Measurements from ENCODE around the gene ADAM12. TPM values are rescaled to one million over a fixed set of nuclear protein-coding genes. Genes with fewer than 3 reads are reported as not detected.

ADAM12 gene
- total RNA-seq, 1 donor from 2014 or later: 0.35 TPM

DNA sequence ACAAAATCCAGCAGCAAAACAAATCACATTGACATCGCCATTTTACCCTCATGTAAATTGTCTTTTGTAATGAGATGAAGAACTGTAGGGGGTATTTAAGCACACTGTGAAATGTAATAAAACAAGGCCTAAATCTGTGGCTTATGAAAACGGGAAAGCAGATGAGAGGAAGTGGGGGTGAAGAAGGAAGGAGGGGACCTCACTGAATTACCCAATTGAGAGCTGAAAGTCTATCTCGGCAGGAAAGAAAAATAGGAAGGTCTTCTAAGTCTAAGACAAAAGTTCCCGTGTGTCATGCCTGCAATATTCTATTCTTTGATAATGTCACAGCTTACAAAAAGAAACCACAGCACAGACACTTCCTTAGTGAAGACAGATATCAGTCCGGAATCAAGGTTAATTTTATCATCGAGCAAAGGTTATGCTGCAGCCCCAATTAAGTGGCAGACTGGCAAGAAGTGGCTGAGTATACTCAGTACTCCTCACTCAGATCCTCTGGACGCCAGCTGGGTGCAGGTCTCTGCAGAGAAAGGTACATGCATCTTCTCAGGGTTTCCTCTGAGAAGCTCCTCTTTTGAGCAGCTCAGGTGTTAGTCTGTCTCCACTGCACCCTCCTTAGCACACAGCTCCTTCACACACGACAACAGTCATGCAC is 252.2 kb downstream of the ADAM12 start:
- intact Hi-C loops (cut with micrococcal nuclease): no loop called here
- ATAC-seq (no peak), DNase-seq (no peak)

DNA sequence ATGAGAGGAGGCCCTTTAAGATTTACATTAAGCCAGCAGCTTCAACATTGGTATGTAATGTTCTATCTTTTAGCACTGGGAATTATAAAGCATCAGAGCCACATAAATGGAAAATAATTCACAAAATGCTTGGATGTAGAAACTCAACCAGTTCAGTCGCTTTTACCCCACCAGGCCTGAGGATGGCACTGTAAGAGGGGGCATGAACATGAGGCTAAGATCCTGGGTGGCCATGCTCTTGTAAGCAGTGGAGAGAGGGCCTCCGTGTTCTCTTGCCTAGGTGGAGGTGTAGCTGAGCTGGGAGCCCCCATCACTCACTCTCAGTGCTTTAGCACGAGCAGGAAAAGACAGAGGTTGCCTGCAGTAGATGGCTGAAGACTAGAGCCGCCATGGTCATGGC is 253.1 kb downstream of the ADAM12 start:
- DNase-seq: no peak
- no peak for ATAC-seq
- intact Hi-C loops (cut with micrococcal nuclease): no loop called here

DNA sequence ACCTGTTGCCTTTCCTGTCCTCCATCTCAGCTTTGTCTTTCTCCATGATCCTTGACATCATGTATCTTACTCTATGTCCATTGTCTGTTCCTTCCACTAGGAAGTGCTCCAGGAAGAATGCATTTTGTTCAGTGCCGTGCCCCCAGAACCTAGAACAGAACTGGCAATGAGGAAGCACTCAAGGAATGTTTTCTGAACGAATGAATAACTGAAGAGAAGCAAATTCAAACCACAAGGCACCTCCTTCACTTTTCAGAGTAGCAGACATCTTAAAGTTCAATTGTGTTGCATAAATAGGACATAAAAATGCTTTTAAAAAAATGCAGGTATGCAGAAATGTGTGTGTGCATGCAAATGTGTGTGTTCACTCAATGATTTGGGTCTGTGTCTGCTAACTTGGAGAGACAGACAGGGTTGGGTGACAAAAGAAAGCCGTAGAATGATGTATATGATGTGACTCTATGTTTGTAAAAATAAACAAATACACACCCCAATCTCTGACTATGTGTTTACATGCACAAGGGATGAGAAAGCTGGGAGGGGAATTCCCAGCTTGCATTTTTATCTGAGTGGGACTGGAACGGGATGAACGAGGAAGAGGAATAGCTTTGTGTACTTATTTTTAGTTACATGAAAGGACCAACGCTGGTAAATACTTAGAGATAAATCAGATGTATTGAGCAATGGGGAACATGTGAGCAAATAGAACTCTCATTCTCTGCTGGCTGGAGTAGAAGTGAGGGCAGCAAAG is 254.2 kb downstream of the ADAM12 start:
- intact Hi-C loops (cut with micrococcal nuclease): no loop called here
- no peak for DNase-seq
- peak; percentile 14 for ATAC-seq

DNA sequence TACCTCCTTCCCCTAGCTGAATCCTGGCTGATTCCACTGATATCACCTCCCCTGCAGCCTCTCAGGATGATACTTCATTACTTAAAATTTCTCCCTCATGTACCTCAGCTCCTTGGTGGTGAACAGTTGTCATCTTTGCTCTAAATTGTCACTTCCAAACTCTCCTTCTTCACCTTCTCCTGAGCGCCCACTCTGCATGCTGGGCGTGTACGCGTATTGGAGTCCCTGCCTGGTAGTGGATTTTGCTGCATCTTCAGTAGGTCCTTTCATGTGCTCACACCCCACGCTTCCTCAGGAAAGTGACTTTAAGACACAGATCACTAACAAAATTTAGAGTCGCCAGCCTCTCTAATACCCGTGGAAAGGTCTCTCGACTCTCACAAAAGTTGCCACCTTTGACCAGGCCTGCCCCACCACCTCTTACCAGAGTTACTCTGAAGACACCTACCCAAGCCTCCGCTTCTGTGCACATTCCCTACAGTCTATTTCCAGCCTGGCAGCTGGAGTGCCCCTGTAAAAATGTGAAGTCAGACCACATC is 255.1 kb downstream of the ADAM12 start:
- intact Hi-C loops (cut with micrococcal nuclease): no loop called here
- ATAC-seq (no peak), DNase-seq (no peak)

DNA sequence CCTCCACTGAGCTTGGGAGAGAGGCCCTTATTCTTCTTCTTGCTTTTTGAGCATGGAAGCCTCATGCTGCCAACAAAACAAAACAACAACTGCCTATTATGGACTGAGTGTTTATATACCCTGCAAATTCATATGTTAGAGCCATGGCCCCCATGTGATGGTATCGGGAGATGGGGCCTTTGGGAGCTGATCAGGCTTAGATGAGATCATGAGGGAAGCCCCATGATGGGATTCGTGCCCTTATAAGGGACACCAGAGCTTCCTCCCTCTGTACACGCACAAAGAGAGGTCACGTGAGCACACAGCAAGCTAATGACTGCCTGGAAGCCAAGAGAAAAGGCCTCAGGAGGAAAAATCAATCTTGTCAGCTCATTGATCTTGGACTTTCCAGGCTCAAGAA is 256.9 kb downstream of the ADAM12 start:
- ATAC-seq (no peak), DNase-seq (no peak)
- intact Hi-C loops (cut with micrococcal nuclease): no loop called here

DNA sequence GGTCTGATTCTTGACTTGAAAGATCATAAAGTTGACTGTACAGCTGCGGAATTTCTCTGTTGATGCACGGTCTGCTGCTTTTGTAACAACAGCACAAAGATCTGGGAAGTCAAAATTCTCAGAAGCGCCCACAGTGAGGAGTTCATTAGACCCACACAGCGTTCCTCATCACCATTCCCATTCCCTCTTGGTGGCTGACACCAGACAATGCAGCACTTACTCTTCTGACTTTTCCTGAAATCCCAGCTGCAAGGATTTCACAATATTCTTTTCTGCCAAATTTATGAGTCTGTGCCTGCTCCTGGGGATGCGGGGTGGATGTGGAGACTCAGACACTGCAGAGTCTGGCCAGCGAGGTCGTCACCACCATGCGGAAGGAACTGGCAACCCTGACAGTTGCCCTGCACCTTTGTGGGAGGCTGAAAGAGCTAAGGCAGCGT is 258.0 kb downstream of the ADAM12 start:
- intact Hi-C loops (cut with micrococcal nuclease): no loop called here
- ATAC-seq (peak; percentile 92), DNase-seq (peak; percentile 74)

DNA sequence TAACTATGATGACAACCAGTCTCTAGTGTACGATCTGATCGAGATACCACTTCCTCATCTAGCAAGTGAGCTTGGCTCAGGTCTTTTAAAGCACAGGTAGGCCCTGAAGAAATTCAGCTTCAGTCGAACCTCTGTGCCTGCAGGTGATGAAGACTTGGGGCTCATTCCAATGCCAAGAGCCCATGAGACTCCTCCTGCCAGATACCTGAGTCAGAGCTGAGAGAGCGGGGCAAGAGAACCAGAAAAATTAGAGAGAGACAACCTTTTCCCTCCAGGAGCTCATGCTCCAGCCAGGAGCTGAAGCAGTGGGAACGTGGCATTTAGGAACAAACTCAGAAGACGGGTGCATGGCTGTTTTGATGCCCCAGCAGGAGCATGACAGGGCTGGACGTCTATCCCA is 259.3 kb downstream of the ADAM12 start:
- intact Hi-C loops (cut with micrococcal nuclease): no loop called here
- ATAC-seq (no peak), DNase-seq (no peak)

DNA sequence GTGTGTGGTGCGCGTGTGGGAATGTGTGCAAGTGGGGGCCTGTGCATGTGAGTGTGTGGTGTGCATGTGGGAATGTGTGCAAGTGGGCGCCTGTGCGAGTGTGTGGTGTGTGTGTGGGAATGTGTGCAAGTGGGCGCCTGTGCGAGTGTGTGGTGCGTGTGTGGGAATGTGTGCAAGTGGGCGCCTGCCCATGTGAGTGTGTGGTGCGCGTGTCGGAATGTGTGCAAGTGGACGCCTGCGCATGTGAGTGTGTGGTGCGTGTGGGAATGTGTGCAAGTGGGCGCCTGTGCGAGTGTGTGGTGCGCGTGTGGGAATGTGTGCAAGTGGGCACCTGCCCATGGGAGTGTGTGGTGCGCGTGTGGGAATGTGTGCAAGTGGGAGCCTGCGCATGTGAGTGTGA is 259.7 kb downstream of the ADAM12 start:
- DNase-seq (no peak), ATAC-seq (no peak)
- intact Hi-C loops (cut with micrococcal nuclease): no loop called here

DNA sequence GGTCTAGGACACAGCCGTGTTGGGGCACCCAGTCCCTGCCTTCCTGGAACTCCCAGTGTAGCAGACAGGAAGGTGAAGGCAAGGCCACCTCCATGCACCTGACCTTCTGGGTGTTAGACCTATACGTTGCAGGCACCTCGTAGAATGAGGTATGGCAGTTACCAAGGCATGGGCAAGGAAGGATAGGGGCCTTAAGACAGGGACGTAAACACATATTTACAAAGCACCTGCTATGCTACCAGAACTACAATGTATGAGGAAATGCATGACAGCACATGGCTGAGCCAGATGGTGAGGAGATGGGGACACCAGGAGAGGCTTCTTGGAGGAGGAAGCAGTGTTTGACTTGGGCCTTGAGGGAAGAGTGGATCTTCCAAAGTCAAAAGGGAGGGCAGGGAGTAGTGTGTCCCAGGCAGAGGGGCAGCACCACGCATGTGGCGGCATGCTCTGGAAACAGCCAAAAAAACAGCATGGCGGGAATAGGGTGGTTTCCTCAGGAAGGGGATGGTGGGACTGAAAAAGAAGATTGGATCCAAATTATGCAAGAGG is 260.7 kb downstream of the ADAM12 start:
- intact Hi-C loops (cut with micrococcal nuclease): no loop called here
- DNase-seq: no peak
- no peak for ATAC-seq

DNA sequence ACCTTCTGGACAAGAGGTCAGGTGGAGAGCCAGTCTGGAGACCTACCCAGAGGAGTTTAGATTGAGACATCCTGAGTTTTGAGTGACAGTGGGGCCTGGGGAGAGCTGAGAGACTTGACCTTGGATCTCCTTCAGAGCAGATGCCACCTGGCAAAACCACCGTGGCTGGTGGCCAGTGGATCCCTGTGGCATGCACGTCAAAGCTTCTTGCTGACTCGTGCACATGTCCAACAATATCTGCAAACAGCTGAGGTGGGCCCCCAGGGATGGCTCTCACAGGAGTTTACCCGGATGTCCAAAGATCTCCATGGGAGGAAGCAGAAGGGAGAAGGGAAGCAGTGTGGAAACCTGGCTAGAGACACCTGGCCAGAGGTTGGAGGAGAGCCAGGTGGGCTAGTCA is 261.4 kb downstream of the ADAM12 start:
- DNase-seq (no peak), ATAC-seq (no peak)
- intact Hi-C loops (cut with micrococcal nuclease): no loop called here

DNA sequence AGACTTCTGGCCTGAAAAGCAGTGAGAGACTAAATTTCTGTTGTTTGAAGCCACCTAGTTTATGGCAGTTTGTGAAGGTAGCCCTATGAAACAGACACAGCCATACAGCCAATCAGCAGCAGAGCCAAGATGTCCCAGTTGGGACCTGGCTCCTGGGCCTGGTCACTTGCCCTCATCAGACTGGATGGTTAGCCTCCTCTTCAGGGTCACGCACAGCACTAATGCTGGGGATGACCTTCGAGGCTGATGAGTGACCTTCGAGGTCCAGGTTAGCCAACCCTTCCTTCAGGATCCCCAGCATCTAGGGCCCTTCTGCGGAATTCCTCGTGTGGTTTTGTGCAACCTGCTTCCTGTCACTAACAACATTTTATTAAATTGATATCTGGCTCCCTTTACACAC is 262.3 kb downstream of the ADAM12 start:
- ATAC-seq (no peak), DNase-seq (no peak)
- intact Hi-C loops (cut with micrococcal nuclease): no loop called here

DNA sequence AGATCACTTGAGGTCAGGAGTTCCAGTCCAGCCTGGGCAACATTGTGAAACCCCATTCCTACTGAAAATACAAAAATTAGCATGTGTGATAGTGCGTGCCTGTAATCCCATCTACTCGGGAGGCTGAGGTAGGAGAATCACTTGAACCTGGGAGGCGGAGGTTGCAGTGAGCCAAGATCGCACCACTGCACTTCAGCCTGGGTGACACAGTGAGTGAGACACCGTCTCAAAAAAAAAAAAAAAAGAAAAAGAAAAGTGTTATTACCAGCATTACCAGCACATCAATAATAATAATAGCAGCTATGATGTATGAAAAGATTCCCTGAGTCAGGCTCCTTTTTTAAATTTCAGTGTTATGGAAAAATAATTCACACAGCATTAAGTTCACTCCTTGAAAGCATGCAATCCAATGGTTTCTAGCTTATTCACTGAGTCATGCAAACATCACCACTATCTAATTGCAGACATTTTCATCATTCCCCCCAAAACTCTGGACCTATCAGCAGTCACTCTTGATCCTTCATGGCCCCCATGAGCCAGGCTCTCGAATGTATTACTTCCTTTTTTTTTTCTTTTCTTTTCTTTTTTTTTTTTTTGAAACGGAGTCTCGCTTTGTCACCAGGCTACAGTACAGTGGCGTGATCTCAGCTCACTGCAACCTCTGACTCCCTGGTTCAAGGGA is 263.5 kb downstream of the ADAM12 start:
- no peak for ATAC-seq
- intact Hi-C loops (cut with micrococcal nuclease): no loop called here
- DNase-seq: no peak

DNA sequence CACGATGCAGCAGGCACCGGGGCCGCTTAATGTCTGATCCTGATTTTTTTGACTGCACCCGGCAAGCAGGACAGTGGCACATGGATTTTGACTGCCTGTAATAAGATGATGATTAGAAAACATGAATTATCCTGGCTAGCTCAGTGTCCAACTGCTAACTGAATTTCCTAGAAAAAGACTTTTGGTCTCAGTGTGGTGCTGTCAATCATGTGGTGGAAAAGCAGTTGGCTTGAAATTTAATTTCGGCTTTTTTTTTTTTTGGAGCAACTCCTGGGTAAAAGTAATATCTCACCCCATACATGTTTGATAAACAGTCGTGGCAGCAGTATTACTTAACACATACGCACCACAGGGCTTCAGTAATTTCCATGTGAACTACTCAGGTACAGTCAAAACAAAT is 264.2 kb downstream of the ADAM12 start:
- ATAC-seq: no peak
- no peak for DNase-seq
- intact Hi-C loops (cut with micrococcal nuclease): no loop called here

DNA sequence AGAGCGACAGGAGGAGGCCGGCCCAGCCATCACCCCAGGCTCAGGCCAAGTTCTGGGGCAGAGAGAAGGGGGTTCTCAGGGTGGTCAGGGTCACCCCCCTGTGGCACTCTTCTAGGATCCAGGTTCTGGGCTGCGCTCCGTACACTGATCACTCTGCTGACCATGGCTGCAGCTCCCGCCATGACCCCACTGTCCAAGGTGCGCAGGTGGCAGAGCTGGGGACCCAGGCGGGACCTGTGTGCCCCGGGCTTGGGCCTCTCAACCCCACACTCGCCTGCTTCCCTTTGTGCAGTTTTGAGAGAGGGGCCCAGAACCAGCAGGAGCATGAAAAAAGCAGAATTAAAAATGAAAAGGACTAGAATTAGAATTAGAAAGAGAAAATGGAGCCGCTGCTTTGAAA is 264.8 kb downstream of the ADAM12 start:
- ATAC-seq (no peak), DNase-seq (no peak)
- intact Hi-C loops (cut with micrococcal nuclease): no loop called here

DNA sequence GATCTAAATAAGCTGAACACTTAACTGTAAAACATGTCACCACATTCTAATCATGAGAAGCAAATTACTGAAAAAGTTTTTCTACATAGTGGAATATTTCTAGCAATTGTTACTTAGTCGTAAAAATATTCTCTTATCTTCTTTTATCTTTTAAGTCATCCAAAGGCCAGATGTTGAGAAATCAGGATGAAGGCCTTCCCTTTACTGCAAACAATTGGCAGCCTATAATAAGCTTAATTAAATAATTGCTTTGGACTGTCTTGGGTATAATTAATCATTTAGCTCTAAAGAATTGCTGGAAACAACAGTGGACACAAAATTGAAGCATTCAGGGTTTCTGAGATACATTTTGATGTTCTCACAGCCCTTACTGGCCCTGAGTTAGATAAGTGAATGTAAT is 265.4 kb downstream of the ADAM12 start:
- intact Hi-C loops (cut with micrococcal nuclease): no loop called here
- DNase-seq (no peak), ATAC-seq (no peak)

DNA sequence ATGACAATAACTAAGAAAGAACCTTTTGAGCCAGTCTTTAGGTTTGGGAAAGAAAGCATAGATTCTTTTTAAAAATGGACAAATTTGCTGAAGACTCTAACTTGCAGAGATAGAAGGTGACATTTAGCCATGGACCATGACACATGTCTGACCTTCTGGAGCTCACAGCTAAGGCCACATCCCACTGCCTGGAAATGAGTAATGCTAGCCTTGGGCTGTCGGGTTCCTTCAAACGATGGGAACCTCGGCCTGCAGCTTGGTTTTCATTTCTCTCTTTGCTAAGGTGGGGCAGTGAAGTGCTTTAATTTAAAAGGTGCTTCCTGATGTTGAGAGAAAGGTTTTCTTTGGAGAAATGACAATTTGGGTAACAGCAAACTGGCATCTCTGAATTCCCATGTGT is 268.7 kb downstream of the ADAM12 start:
- ATAC-seq: no peak
- intact Hi-C loops (cut with micrococcal nuclease): no loop called here
- DNase-seq: no peak

DNA sequence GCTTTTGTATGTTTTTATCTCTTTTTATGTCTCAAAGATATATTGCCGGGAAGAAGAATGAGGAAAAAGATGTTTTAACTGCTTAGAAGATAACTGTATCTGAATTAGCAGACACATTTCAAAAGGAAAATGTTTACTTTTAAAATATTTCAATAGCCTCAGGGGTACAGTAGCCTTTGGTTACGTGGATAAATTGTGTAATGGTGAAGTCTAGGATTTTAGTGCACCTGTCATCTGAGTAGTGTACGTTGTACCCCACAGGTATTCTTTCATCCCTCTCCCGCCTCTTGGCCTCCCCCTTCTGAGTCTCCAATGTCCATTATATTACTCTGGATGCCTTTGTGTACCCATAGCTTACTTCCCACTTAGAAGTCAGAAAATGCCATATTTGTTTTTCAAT is 269.8 kb downstream of the ADAM12 start:
- intact Hi-C loops (cut with micrococcal nuclease): no loop called here
- no peak for ATAC-seq
- no peak for DNase-seq

DNA sequence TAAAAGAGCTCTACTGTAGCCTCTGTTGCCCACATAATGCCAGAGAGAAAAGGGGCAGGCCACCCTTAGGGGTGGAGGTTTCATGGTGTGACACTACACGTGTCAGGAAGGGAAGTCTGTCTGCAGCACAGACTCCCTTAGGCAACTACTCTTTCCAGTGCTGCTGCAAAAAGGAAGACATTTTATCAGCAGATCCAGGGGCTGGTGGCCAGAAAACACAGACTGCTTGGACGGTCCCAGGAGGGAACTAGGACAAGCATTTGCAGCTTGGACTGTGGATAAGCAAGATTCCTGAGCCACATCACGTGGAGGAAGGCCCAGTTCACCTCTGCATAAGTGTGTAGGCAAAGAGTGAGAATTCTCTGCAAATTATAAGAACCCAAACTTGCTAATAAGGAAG is 271.1 kb downstream of the ADAM12 start:
- ATAC-seq: peak; percentile 12
- DNase-seq: no peak

DNA sequence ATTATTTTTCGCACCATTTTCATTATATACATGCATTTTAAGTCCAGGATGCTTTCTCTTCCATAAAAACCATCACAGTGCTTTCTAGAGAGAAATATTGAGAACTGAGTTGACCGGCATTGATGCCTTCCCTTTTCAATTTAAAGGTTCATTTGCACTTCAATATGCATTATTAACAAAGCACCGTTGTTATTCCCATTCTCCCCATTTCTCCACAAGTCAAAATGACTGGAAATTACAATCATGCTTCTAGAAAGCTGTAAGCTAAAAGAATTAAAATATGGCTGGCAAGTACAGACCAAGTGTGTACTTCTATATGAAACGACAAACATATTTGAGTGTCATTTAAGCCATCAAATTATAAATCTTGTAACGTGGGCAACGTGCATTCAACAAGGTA is 272.4 kb downstream of the ADAM12 start:
- intact Hi-C loops (cut with micrococcal nuclease): no loop called here
- DNase-seq: no peak
- ATAC-seq: no peak

More for the DNA sequence above, 271.1 kb downstream of the ADAM12 start:
- intact Hi-C loops (cut with micrococcal nuclease): no loop called here

Data from left ventricle myocardium superior (tissue), 1 donor.